Measurements from ENCODE around the gene GALNT10. TPM values are rescaled to one million over a fixed set of nuclear protein-coding genes. Genes with fewer than 3 reads are reported as not detected.

The GALNT10 gene
- total RNA-seq, 1 experiment from 2014 or later: 22.9 TPM

- no peak for TF ChIP-seq NFATC4 (CRISPR knock-in tag; IDR thresholded peaks at IDR 0.05)
- TF ChIP-seq ZNF396 (CRISPR knock-in tag; IDR thresholded peaks at IDR 0.05; ENCODE audit: borderline replicate concordance): no peak
These were observed 256.7 kb downstream of the GALNT10 start (continued) for GRCh38 chr5:154447089-154447725.

GRCh38 chr5:154449786-154450185, 259.3 kb downstream of the GALNT10 start:
- TF ChIP-seq ZBTB43 (CRISPR knock-in tag; IDR thresholded peaks at IDR 0.05) (no peak), ZNF317 (CRISPR knock-in tag; IDR thresholded peaks at IDR 0.05; ENCODE audit: borderline replicate concordance, low read depth) (no peak), GRHL2 (CRISPR knock-in tag; IDR thresholded peaks at IDR 0.05; ENCODE audit: insufficient replicate concordance, severe bottlenecking) (no peak), ZNF423 (CRISPR knock-in tag; IDR thresholded peaks at IDR 0.05) (no peak), ZNF532 (CRISPR knock-in tag; IDR thresholded peaks at IDR 0.05; ENCODE audit: borderline replicate concordance) (no peak), GTF2I (CRISPR knock-in tag; conservative IDR thresholded peaks at IDR 0.05) (no peak), ZNF396 (CRISPR knock-in tag; IDR thresholded peaks at IDR 0.05; ENCODE audit: borderline replicate concordance) (no peak), SMAD3 (CRISPR knock-in tag; IDR thresholded peaks at IDR 0.05; ENCODE audit: borderline replicate concordance) (no peak), NFYB (CRISPR knock-in tag; conservative IDR thresholded peaks at IDR 0.05; ENCODE audit: low read depth) (no peak), TEAD1 (CRISPR knock-in tag; IDR thresholded peaks at IDR 0.05) (no peak), IRF2 (CRISPR knock-in tag; IDR thresholded peaks at IDR 0.05; ENCODE audit: borderline replicate concordance, low read depth) (no peak), OVOL2 (CRISPR knock-in tag; IDR thresholded peaks at IDR 0.05; ENCODE audit: borderline replicate concordance) (no peak), EMX1 (CRISPR knock-in tag; IDR thresholded peaks at IDR 0.05) (no peak), ERG (CRISPR knock-in tag; IDR thresholded peaks at IDR 0.05) (no peak), NFATC4 (CRISPR knock-in tag; IDR thresholded peaks at IDR 0.05) (no peak), ETV6 (CRISPR knock-in tag; IDR thresholded peaks at IDR 0.05) (no peak), USF1 (CRISPR knock-in tag; IDR thresholded peaks at IDR 0.05) (no peak)
- CTCF ChIA-PET: interaction anchor here (1.5 kb wide), 1 partner anchor 19 kb away, joined by 5 read pairs; no protein-coding TSS in a partner anchor
- Mint-ChIP-seq H3K4me3 (no peak overlapping the region), H3K4me1 (peaks cover 15% of the 10 kb centered on the region), H3K9me3 (no peaks in the 10 kb centered on the region), H3K36me3 (peaks cover 18% of the 10 kb centered on the region), H3K27me3 (ENCODE audit: low read depth) (peaks cover 8% of the 10 kb centered on the region), H3K27ac (no peak overlapping the region)
- ATAC-seq (no peak), DNase-seq (ENCODE audit: low spot score) (no peak)
- POLR2A ChIA-PET: interaction anchor here (0.6 kb wide), 1 partner anchor 13 kb away, joined by 7 read pairs; no protein-coding TSS in a partner anchor

All from WTC11 (cell line).